Measurements from ENCODE around the gene SELENOK.

SELENOK gene

GRCh38 chr3:53843195-53844177 lies 48.2 kb downstream of the SELENOK start:
- no peak for DNase-seq (ENCODE audit: low read depth in 1 of 2, low spot score in 1 of 2)

DNA sequence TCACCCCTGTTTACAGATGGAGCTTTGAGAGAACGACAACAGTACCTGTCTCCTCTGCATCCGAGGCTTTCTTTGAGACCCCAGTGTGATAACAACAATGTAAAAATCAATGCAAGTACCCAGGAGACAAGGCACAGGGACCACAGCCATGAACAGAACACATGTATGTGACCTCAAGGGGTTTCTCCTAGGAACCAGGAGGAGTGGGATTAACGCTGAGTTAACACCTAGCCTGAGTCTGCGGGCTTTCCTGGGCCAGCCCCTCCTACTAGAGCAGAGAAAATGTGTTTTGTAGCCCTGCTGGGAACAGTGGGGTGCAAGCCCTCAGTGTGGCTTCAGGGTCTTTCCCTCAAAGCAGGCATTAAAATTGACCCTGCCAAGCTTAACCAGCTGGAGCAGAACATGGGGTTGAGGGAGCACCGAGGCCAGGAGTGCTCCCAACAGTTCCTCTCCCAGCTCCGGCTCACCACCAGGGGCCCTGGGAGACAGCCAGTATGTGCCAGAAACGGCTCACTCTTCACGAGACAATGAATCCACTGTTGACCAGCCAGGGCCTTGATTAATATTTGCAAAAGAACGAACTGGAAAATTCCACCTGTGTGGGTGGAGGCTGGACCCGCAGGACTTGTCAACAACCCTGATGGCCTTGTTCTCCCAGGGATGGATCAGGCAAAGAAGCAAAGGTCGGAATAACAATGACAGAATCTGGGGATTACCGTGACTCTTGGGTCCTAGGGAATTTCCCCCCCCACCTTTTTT lies 49.0 kb downstream of the SELENOK start:
- DNase-seq (ENCODE audit: low read depth in 1 of 2, low spot score in 1 of 2), result no peak

GRCh38 chr3:53841296-53841695 lies 50.4 kb downstream of the SELENOK start:
- no peak for DNase-seq (ENCODE audit: low read depth in 1 of 2, low spot score in 1 of 2)

DNA sequence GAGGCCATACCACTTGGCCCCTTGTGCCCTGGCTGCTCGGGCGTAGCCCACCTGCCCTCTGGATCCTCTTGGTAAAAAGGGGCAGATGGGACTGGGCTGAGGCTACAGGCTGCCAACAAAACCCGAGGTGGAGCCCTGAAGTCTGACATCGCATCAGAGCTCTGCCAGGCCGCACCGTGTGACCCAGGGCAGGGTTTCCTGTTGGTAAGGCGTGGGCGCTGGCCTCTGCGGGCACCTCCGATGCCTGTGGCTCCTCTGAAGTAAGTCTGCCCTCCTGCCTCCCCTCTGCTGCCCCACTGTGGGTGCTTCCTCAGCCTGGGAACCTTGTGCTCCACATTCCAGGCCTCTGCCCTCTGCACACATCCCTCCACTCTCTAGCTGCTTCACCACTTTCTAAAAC lies 54.3 kb downstream of the SELENOK start:
- DNase-seq (ENCODE audit: low read depth in 1 of 2, low spot score in 1 of 2), result no peak

DNA sequence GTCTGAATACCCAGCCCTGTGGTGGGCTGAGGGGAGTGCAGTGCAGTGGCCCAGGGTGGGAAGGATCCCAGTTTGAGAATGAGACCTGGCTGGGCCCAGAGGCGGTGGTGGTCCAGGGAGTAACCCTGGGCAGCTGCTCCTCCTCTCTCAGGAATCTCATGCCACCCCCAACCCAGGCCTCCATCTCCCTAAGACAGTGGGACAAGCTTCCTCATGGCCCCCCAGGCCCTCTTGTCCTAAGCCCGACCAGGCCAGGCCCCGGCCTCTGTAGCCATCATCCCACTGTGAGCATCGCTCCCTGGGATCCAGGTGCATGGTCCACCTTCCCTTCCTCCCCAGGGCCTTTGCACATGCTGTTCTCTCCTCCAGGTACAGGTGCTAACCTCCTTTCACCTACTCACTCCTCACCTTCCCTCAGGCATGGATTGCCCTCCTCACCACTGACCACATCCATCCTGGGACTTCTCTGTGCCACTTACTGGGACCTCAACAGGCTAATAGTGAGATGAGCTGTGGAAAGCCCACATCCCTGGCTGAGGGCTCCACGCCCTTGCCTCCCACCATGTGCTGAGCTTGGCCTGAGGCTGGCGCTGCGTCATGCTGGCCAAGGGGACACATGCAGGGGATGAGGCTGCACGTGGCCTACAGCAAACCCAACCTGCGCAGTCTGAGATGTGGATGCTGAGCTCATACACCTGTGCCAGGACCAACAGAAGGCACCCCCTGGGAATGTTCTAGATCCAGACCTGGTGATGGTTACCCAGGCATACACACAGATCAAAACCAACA lies 55.4 kb downstream of the SELENOK start:
- DNase-seq (ENCODE audit: low read depth in 1 of 2, low spot score in 1 of 2), result no peak

DNA sequence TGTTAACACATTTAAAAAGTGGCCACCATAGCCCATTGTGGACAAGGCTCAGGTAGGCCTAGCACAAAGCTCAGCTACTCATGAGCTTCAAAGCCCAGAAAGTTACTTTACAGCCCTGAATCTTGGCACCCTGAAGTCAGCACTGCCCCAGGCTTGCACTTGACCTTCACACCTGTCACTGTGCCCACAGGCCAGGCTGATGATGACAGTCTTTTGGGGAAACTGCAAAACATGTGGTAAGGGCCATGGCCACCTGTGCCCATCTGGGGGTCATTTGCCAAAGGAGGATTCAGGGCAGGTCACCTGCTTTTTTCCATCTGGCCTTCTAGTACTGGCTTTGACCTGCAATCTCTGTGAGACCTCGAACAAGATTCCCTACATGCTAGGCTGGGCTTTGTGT lies 56.4 kb downstream of the SELENOK start:
- DNase-seq (ENCODE audit: low read depth in 1 of 2, low spot score in 1 of 2), result no peak

DNA sequence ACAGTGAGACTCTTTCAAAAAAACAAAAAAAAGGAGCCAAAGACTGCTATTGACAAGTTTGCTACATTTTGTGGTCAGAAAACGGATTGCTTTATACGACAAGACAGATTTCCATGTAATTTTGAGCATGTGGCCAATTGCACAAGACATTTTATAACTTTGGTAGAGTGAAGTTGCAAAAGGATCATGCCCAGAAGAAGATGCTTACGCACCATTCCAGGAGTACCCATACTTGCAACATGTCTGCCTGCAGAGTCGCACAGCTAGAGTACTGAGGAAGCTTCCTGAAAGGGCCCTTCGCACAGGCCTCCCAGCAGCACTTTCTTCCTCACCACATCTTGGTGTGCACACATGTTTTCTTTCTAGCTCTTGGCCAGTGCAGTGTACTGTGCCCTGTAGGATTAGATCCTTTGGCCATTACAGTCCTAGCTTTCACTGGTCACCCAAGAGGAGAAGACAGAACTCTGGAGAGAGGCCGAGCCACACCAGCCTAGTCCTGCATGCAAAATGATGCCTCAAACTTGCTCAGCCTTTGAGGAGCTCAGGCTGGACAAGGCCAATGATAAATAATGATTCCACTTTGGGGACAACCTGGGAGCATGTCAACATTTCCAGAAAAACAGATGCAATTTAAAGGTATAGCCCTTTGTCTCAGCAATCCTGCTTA lies 57.1 kb downstream of the SELENOK start:
- no peak for DNase-seq (ENCODE audit: low read depth in 1 of 2, low spot score in 1 of 2)
